ENCODE measurements around the gene ADRA2A. TPM values are rescaled to one million over a fixed set of nuclear protein-coding genes. Genes with fewer than 3 reads are reported as not detected.

Gene ADRA2A
- total RNA-seq, 1 experiment from 2014 or later: not detected

DNA sequence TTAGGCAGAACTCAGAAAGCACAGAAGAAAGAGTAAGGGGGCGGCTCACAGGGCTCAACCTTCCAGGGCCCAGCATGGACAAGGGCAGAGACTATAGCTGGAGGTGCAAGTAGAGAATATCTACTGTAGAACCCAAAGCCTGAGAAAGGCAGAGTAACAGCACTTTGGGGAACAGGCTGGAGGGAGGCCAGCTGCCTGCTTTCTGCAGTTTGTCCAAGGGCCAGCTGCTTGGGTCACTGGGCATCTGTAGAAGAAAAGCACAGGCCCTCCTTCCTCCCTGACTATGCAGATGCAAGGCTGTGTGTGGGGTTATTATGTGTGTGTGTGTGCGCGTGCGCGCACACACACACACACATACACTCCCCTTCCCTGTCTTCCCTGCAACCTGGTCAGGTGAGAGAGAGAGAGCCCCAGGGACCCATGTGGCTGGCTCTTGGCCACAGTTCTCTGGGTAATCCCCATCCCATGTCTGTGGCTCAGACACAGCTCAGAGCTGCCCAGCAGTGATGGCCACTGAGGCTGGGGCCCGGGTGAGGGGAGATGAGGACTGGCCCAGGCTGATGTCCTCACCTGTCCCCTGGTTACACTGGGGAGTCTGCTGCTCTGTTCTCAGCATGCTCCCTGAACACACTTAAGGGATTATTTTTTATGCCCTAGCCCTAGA is 9.0 kb downstream of the ADRA2A start:
- Histone ChIP-seq H3K9me3 (ENCODE audit: insufficient read depth, low read depth) (no peaks in the 10 kb centered on the region), H3F3A (ENCODE audit: insufficient read depth, low read depth) (no peaks in the 10 kb centered on the region), H3K79me2 (ENCODE audit: low read depth) (no peaks in the 10 kb centered on the region), H3K4me2 (no peak overlapping the region), H3K36me3 (ENCODE audit: low read depth) (no peaks in the 10 kb centered on the region), H3K9me2 (ENCODE audit: insufficient read depth) (no peaks in the 10 kb centered on the region), H3K27ac (no peak overlapping the region), H2AFZ (no peak overlapping the region), H4K20me1 (ENCODE audit: insufficient read depth) (no peaks in the 10 kb centered on the region), H3K27me3 (ENCODE audit: insufficient read depth, low read depth) (no peaks in the 10 kb centered on the region), H3K4me3 (no peak overlapping the region), H3K4me1 (replicated peaks; ENCODE audit: insufficient read depth) (no peaks in the 10 kb centered on the region)
- no TSS peak for BruUV-seq (replicated peaks)
- ChIA-PET CTCF (no interaction called here), POLR2A (ENCODE audit: unreplicated experiment) (no interaction called here)
- DNase-seq: no peak
- TF ChIP-seq, protein P1, sequence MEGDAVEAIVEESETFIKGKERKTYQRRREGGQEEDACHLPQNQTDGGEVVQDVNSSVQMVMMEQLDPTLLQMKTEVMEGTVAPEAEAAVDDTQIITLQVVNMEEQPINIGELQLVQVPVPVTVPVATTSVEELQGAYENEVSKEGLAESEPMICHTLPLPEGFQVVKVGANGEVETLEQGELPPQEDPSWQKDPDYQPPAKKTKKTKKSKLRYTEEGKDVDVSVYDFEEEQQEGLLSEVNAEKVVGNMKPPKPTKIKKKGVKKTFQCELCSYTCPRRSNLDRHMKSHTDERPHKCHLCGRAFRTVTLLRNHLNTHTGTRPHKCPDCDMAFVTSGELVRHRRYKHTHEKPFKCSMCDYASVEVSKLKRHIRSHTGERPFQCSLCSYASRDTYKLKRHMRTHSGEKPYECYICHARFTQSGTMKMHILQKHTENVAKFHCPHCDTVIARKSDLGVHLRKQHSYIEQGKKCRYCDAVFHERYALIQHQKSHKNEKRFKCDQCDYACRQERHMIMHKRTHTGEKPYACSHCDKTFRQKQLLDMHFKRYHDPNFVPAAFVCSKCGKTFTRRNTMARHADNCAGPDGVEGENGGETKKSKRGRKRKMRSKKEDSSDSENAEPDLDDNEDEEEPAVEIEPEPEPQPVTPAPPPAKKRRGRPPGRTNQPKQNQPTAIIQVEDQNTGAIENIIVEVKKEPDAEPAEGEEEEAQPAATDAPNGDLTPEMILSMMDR (conservative IDR thresholded peaks at IDR 0.05): no peak
- TF ChIP-seq EZH2 (IDR thresholded peaks at IDR 0.05; ENCODE audit: low read depth): no peak
- intact Hi-C loops (cut with micrococcal nuclease; ENCODE audit: unreplicated experiment): no loop called here

DNA sequence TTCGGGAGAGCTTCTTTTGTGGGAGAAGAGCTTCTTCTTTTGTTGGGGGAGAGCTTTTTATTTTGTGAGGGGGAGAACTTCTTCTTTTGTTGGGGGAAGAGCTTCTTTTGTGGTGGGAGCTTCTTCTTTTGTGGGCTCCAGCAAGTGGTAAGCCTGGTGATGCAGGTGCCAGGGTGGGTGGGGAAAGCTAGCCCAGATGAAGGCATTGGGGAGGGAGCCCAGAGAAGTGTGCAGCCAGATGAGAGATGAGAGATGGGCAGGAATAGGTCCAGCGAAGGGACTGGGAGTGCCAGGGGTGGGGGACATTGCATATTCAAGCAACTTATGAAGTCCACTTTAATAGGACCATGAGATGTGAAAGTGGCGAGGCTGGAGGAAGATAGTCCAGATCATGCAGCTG is 9.7 kb downstream of the ADRA2A start:
- no peaks in the 10 kb centered on the region for H4K20me1 ChIP-seq (ENCODE audit: insufficient read depth)
- POLR2A ChIA-PET (ENCODE audit: unreplicated experiment): no interaction called here
- H3F3A ChIP-seq (ENCODE audit: insufficient read depth, low read depth): no peaks in the 10 kb centered on the region
- H3K27ac ChIP-seq: no peak overlapping the region
- no peaks in the 10 kb centered on the region for H3K27me3 ChIP-seq (ENCODE audit: insufficient read depth, low read depth)
- no TSS peak for BruUV-seq (replicated peaks)
- H3K9me3 ChIP-seq (ENCODE audit: insufficient read depth, low read depth): no peaks in the 10 kb centered on the region
- no peak overlapping the region for H3K4me2 ChIP-seq
- H3K36me3 ChIP-seq (ENCODE audit: low read depth): no peaks in the 10 kb centered on the region
- H3K4me3 ChIP-seq: no peak overlapping the region
- no peaks in the 10 kb centered on the region for H3K79me2 ChIP-seq (ENCODE audit: low read depth)
- DNase-seq: no peak
- CTCF ChIA-PET: no interaction called here
- intact Hi-C loops (cut with micrococcal nuclease; ENCODE audit: unreplicated experiment): no loop called here
- no peaks in the 10 kb centered on the region for H3K9me2 ChIP-seq (ENCODE audit: insufficient read depth)
- no peak for TF ChIP-seq EZH2 (IDR thresholded peaks at IDR 0.05; ENCODE audit: low read depth)
- TF ChIP-seq, protein P1 (conservative IDR thresholded peaks at IDR 0.05): no peak
- no peak overlapping the region for H2AFZ ChIP-seq
- no peaks in the 10 kb centered on the region for H3K4me1 ChIP-seq (replicated peaks; ENCODE audit: insufficient read depth)

DNA sequence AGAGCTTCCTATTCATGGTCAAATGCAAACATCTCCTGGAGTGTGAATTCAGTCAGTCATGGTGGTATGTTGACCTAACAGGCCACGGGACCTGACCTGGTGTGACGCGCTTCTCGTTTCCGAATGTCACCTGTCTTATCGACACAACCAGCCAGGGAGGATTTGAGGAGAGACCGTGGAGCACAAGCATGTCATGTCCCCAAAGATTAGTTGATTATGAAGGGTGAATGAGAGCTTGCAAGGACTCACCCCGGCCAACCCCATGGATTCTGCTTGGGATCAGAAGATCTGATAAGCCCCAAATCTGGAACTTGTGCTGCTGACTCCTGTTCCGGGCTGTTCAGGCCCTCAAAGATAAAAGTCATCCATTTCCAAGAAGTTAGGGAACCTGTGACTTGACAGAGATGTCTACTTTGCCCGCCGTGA is 10.5 kb downstream of the ADRA2A start:
- ChIA-PET POLR2A (ENCODE audit: unreplicated experiment) (no interaction called here), CTCF (no interaction called here)
- H3K27ac ChIP-seq: no peak overlapping the region

More for the DNA sequence above, 10.5 kb downstream of the ADRA2A start:
- intact Hi-C loops (cut with micrococcal nuclease; ENCODE audit: unreplicated experiment): no loop called here
- Histone ChIP-seq H3K9me2 (ENCODE audit: insufficient read depth) (no peaks in the 10 kb centered on the region), H3F3A (ENCODE audit: insufficient read depth, low read depth) (no peaks in the 10 kb centered on the region), H4K20me1 (ENCODE audit: insufficient read depth) (no peaks in the 10 kb centered on the region), H3K36me3 (ENCODE audit: low read depth) (no peaks in the 10 kb centered on the region), H3K79me2 (ENCODE audit: low read depth) (no peaks in the 10 kb centered on the region), H3K9me3 (ENCODE audit: insufficient read depth, low read depth) (no peaks in the 10 kb centered on the region), H3K4me2 (no peak overlapping the region), H3K27me3 (ENCODE audit: insufficient read depth, low read depth) (no peaks in the 10 kb centered on the region), H3K4me3 (no peak overlapping the region), H3K4me1 (replicated peaks; ENCODE audit: insufficient read depth) (no peaks in the 10 kb centered on the region), H2AFZ (no peak overlapping the region)
- no TSS peak for BruUV-seq (replicated peaks)
- DNase-seq: no peak
- no peak for TF ChIP-seq EZH2 (IDR thresholded peaks at IDR 0.05; ENCODE audit: low read depth)
- TF ChIP-seq, protein P1 (conservative IDR thresholded peaks at IDR 0.05): no peak

Data from PC-9 (cell line).